Gastrocnemius medialis (tissue), 4 donors: ENCODE results near the gene CACNA2D2. TPM values are rescaled to one million over a fixed set of nuclear protein-coding genes. Genes with fewer than 3 reads are reported as not detected.

ENCODE experiments used
- ATAC-seq, 2 donors: fragments of 150-250 bp; one replicate each; pipeline ENCODE4 v1.9.1; 2016
- DNase-seq, 2 donors: peaks; one replicate each; pipeline ENCODE4 v3.0.0-alpha.2; 2019
- H3K27ac ChIP-seq, 4 donors: fragments of 200-600 bp; sonication (generic); 1 replicate in 1 of 4; 2 replicates in 3 of 4; pipeline ENCODE4 v1.5.1; 2016 to 2018; ENCODE audit warnings: mild to moderate bottlenecking in 2 of 4, moderate library complexity in 1 of 4
- H3K27me3 ChIP-seq, 3 donors: fragments of 200-600 bp; sonication (generic) in 2 of 3; 1 replicate in 1 of 3; 2 replicates in 2 of 3; pipeline versions ENCODE4 v1.5.1 to v1.6.0; 2016 to 2019; ENCODE audit warnings: mild to moderate bottlenecking in 1 of 3, moderate library complexity in 1 of 3
- H3K36me3 ChIP-seq, 2 donors: fragments of 200-600 bp; sonication (generic) in 1 of 2; one replicate each; pipeline ENCODE4 v1.5.1; 2017 to 2018
- H3K4me1 ChIP-seq, 2 donors: fragments of 200-600 bp; sonication (generic) in 1 of 2; one replicate each; pipeline ENCODE4 v1.5.1; 2016 to 2017; ENCODE audit warnings: mild to moderate bottlenecking in 2 of 2
- H3K4me3 ChIP-seq, 4 donors: fragments of 200-600 bp; sonication (generic) in 3 of 4; 1 replicate in 1 of 4; 2 replicates in 3 of 4; pipeline ENCODE4 v1.5.1; 2016 to 2019; ENCODE audit warnings: mild to moderate bottlenecking in 2 of 4
- H3K9me3 ChIP-seq, 3 donors: fragments of 200-600 bp; sonication (generic) in 2 of 3; 1 replicate in 1 of 3; 2 replicates in 2 of 3; pipeline ENCODE4 v1.5.1; 2016 to 2019
- CTCF ChIP-seq, 5 experiments: fragments of 450-650 bp in 3 of 5; fragments of 200-600 bp in 2 of 5; sonication (generic) in 2 of 5; IDR thresholded peaks in 4 of 5; conservative IDR thresholded peaks in 1 of 5; 1 replicate in 4 of 5; 2 replicates in 1 of 5; pipeline ENCODE4 v1.5.1; 2016 to 2019; ENCODE audit warnings: antibody characterized with exemption in 5 of 5, mild to moderate bottlenecking in 3 of 5, moderate library complexity in 3 of 5
- POLR2A ChIP-seq, 2 donors: fragments of 450-650 bp; IDR thresholded peaks; one replicate each; pipeline ENCODE4 v1.6.1; 2017; ENCODE audit warnings: antibody characterized with exemption in 2 of 2, mild to moderate bottlenecking in 2 of 2, moderate library complexity in 2 of 2
- in situ Hi-C, 4 donors: fragments of 200-750 bp; cut with MboI; loops; one replicate each; pipeline versions ENCODE4 v1.15.0 to v1.8.0; 2017; ENCODE audit warnings: low sequenced_read_pairs in 4 of 4
- intact Hi-C: fragments of 100-400 bp; cut with DNase I; formaldehyde crosslinking; loops from one replicate; pipeline ENCODE4 v1.15.1; 2023; ENCODE audit warnings: low total_unique reads
- total RNA-seq, 4 donors: library from RNA; depleted of rRNA; stranded (reverse); fragments of >200 nt; gene quantifications; one replicate each; pipeline versions ENCODE4 v1.1.0 to v1.2.3, GENCODE V29; 2016

Gene CACNA2D2
- total RNA-seq, 4 donors from 2014 or later: 0.27 to 0.68 (median 0.45) TPM

- ATAC-seq: no peak
- TF ChIP-seq POLR2A (IDR thresholded peaks at IDR 0.05) (no peak), CTCF (IDR thresholded peaks at IDR 0.05 in 4 of 5, conservative IDR thresholded peaks at IDR 0.05 in 1 of 5) (no peak)
- Histone ChIP-seq H3K27ac (no peak overlapping the region), H3K36me3 (no peaks in the 10 kb centered on the region), H3K4me1 (peaks cover 6 to 40% of the 10 kb centered on the region in 2 donors), H3K9me3 (no peaks in the 10 kb centered on the region), H3K4me3 (no peak overlapping the region), H3K27me3 (no peaks in the 10 kb centered on the region)
- in situ Hi-C loops: loop anchor here in 1 of 4 donors (10.0 kb wide), 1 partner anchor 202 kb away; no protein-coding TSS in a partner anchor
- no peak for DNase-seq
- intact Hi-C loops: no loop called here
Observed at GRCh38 chr3:50342813-50343633, 160.4 kb downstream of the CACNA2D2 start.

- in situ Hi-C loops: loop anchor here in 1 of 4 donors (10.0 kb wide), 1 partner anchor 203 kb away; no protein-coding TSS in a partner anchor
Observed at GRCh38 chr3:50341996-50342650, 161.3 kb downstream of the CACNA2D2 start.

GRCh38 chr3:50341537-50341936 lies 161.9 kb downstream of the CACNA2D2 start:
- Histone ChIP-seq H3K4me1 (peaks cover 6 to 39% of the 10 kb centered on the region in 2 donors), H3K27me3 (no peaks in the 10 kb centered on the region), H3K4me3 (peak overlapping the region in 1 of 4 donors; percentile 49), H3K9me3 (no peaks in the 10 kb centered on the region), H3K27ac (peak overlapping the region; percentile 89 to 98 (median 97)), H3K36me3 (no peaks in the 10 kb centered on the region)
- ATAC-seq (no peak), DNase-seq (no peak)
- in situ Hi-C loops (loop anchor here in 1 of 4 donors (10.0 kb wide), 1 partner anchor 203 kb away; no protein-coding TSS in a partner anchor), intact Hi-C loops (no loop called here)
- no peak for TF ChIP-seq CTCF (IDR thresholded peaks at IDR 0.05 in 4 of 5, conservative IDR thresholded peaks at IDR 0.05 in 1 of 5)
- TF ChIP-seq POLR2A (IDR thresholded peaks at IDR 0.05): no peak

More at GRCh38 chr3:50341996-50342650, 161.3 kb downstream of the CACNA2D2 start:
- no peaks in the 10 kb centered on the region for H3K9me3 ChIP-seq
- TF ChIP-seq POLR2A (IDR thresholded peaks at IDR 0.05): no peak
- DNase-seq (no peak), ATAC-seq (no peak)
- H3K4me1 ChIP-seq: peaks cover 6 to 38% of the 10 kb centered on the region in 2 donors
- no peak overlapping the region for H3K4me3 ChIP-seq
- intact Hi-C loops: no loop called here
- H3K36me3 ChIP-seq: no peaks in the 10 kb centered on the region
- peak overlapping the region in 1 of 4 donors; percentile 97 for H3K27ac ChIP-seq
- H3K27me3 ChIP-seq: no peaks in the 10 kb centered on the region

- no peaks in the 10 kb centered on the region for H3K27me3 ChIP-seq
- TF ChIP-seq POLR2A (IDR thresholded peaks at IDR 0.05) (peak; percentile 61 to 74), CTCF (IDR thresholded peaks at IDR 0.05 in 4 of 5, conservative IDR thresholded peaks at IDR 0.05 in 1 of 5) (no peak)
- no peaks in the 10 kb centered on the region for H3K36me3 ChIP-seq
- H3K4me1 ChIP-seq: peaks cover 14 to 43% of the 10 kb centered on the region in 2 donors
- H3K27ac ChIP-seq: peak within 1 kb of the TSS; percentile 89 to 98 (median 97)
- H3K4me3 ChIP-seq: peak within 1 kb of the TSS; percentile 38 to 58 (median 52)
- no peak for ATAC-seq
- in situ Hi-C loops: loop anchor here in 1 of 4 donors (10.0 kb wide), 1 partner anchor 204 kb away; no protein-coding TSS in a partner anchor
- intact Hi-C loops: no loop called here
- H3K9me3 ChIP-seq: no peaks in the 10 kb centered on the region
- DNase-seq: peak; percentile 38 to 55
Observed at GRCh38 chr3:50340448-50341329, 162.7 kb downstream of the CACNA2D2 start, which contains the start of gene RASSF1. Gene RASSF1 (minus strand): TSS chr3:50340836. CDS start chr3:50340805, 31 bp downstream.
